Liver (tissue), 3 donors: ENCODE measurements around the gene MARCHF3.

Source experiments
- HNF4A ChIP-seq, 2 donors: conservative IDR thresholded peaks; 2 replicates each; pipeline ENCODE4 v1.6.1; 2016; ENCODE audit warnings: antibody characterized with exemption in 2 of 2, mild to moderate bottlenecking in 2 of 2
- JUND ChIP-seq, 2 donors: IDR thresholded peaks; 2 replicates each; pipeline ENCODE4 v1.6.1; 2016; ENCODE audit warnings: antibody characterized with exemption in 2 of 2
- RAD21 ChIP-seq, 2 donors: IDR thresholded peaks; 2 replicates each; pipeline ENCODE4 v1.6.1; 2016; ENCODE audit warnings: antibody characterized with exemption in 2 of 2, mild to moderate bottlenecking in 2 of 2
- SP1 ChIP-seq: IDR thresholded peaks from 2 replicates; pipeline ENCODE4 v1.6.1; 2018; ENCODE audit warnings: antibody characterized with exemption, mild to moderate bottlenecking
- TF ChIP-seq, protein P1 (sequence below): fragments of 150-350 bp; IDR thresholded peaks from 2 replicates; pipeline ENCODE4 v1.5.1; 2017; ENCODE audit warnings: improper control_type of control experiment, low read depth, low read length; ENCODE audit not compliant: missing input control
- donor health status: healthy.
- donor health status: healthy.

DNA sequence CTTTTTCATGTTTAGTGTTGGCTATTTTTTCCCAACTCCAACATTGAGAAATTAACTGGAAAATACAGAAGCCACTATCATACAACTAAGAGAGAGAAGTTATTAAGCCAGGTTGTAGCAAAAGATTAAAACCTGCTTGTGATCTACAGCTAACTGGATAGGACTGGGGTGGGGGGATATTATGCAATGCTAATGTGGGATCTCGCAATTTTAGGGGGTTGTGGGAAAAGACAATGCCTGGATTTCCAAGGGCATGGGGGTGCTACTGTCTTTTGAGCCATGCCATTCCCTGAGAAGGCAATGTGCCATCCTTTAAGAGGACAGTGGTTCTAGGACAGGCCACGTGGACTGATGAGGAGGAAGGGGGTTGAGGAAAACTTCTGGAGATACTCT is 46.5 kb downstream of the MARCHF3 start:
- TF ChIP-seq JUND (IDR thresholded peaks at IDR 0.05): no peak
- TF ChIP-seq, protein P1, sequence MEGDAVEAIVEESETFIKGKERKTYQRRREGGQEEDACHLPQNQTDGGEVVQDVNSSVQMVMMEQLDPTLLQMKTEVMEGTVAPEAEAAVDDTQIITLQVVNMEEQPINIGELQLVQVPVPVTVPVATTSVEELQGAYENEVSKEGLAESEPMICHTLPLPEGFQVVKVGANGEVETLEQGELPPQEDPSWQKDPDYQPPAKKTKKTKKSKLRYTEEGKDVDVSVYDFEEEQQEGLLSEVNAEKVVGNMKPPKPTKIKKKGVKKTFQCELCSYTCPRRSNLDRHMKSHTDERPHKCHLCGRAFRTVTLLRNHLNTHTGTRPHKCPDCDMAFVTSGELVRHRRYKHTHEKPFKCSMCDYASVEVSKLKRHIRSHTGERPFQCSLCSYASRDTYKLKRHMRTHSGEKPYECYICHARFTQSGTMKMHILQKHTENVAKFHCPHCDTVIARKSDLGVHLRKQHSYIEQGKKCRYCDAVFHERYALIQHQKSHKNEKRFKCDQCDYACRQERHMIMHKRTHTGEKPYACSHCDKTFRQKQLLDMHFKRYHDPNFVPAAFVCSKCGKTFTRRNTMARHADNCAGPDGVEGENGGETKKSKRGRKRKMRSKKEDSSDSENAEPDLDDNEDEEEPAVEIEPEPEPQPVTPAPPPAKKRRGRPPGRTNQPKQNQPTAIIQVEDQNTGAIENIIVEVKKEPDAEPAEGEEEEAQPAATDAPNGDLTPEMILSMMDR: no peak
- no peak for TF ChIP-seq SP1
- TF ChIP-seq RAD21 (IDR thresholded peaks at IDR 0.05): no peak
- no peak for TF ChIP-seq HNF4A (conservative IDR thresholded peaks at IDR 0.05)
